CD4-positive, alpha-beta T cell (primary cell): ENCODE data around the gene FBLN1. TPM values are rescaled to one million over a fixed set of nuclear protein-coding genes. Genes with fewer than 3 reads are reported as not detected.

Source experiments
- ATAC-seq: fragments of 200-7000 bp; cut with Tn5 transposase; one replicate; pipeline ENCODE4 v1.10.0; 2022; ENCODE audit warnings: mild to moderate bottlenecking; ENCODE audit not compliant: poor library complexity
- CTCF ChIA-PET: fragments of 350-600 bp; sonication (Branson Sonifier 250); formaldehyde crosslinking; loops from one replicate; lab custom pipeline; 2021; ENCODE audit warnings: antibody characterized with exemption, inconsistent platforms; lab: Charles Lee
- POLR2A ChIA-PET: fragments of 350-600 bp; sonication (Branson Sonifier 250); formaldehyde crosslinking; loops from one replicate; lab custom pipeline; 2021; ENCODE audit warnings: antibody characterized with exemption, inconsistent platforms; lab: Charles Lee
- DNase-seq, 14 experiments: peaks; one replicate each; pipeline ENCODE4 v3.0.0-alpha.2; 2013 to 2020; ENCODE audit warnings: mixed read lengths in 2 of 14
- H3K27ac ChIP-seq, 2 donors: one replicate each; pipeline versions ENCODE4 v1.5.1 to v1.7.0; 2013; ENCODE audit warnings: low read length in 2 of 2, low read depth in 1 of 2, mild to moderate bottlenecking in 1 of 2
- H3K27me3 ChIP-seq, 2 experiments: 1 replicate in 1 of 2; 2 replicates in 1 of 2; pipeline versions ENCODE4 v1.6.1 to v1.7.0; 2013; ENCODE audit warnings: low read length in 2 of 2, control low read depth in 1 of 2, mild to moderate bottlenecking in 1 of 2, moderate library complexity in 1 of 2; ENCODE audit not compliant: insufficient read depth in 2 of 2, control insufficient read depth in 1 of 2
- H3K36me3 ChIP-seq: one replicate; pipeline ENCODE4 v1.6.1; 2013; ENCODE audit warnings: low read length, control low read depth; ENCODE audit not compliant: insufficient read depth
- H3K4me1 ChIP-seq: one replicate; pipeline ENCODE4 v1.6.1; 2013; ENCODE audit warnings: low read length, control low read depth; ENCODE audit not compliant: insufficient read depth
- H3K4me3 ChIP-seq: one replicate; pipeline ENCODE4 v1.5.1; 2013; ENCODE audit warnings: mild to moderate bottlenecking, low read length, moderate library complexity
- H3K9me3 ChIP-seq, 2 experiments: 1 replicate in 1 of 2; 2 replicates in 1 of 2; pipeline versions ENCODE4 v1.6.1 to v1.7.0; 2013; ENCODE audit warnings: low read length in 2 of 2, mild to moderate bottlenecking in 2 of 2, control low read depth in 1 of 2, moderate library complexity in 1 of 2; ENCODE audit not compliant: control insufficient read depth in 1 of 2, insufficient read depth in 1 of 2
- H3K27ac Mint-ChIP-seq: one replicate; pipeline ENCODE4 v1.8.0; 2020; ENCODE audit warnings: mixed read lengths
- H3K27me3 Mint-ChIP-seq: one replicate; pipeline ENCODE4 v1.8.0; 2021; ENCODE audit warnings: mixed read lengths
- H3K36me3 Mint-ChIP-seq: one replicate; pipeline ENCODE4 v1.8.0; 2021; ENCODE audit warnings: low read depth, mixed read lengths
- H3K4me1 Mint-ChIP-seq: one replicate; pipeline ENCODE4 v1.8.0; 2021; ENCODE audit warnings: low read depth, mixed read lengths
- H3K4me3 Mint-ChIP-seq: one replicate; pipeline ENCODE4 v1.8.0; 2020; ENCODE audit warnings: mild to moderate bottlenecking, mixed read lengths
- H3K9me3 Mint-ChIP-seq: one replicate; pipeline ENCODE4 v1.8.0; 2020; ENCODE audit warnings: mixed read lengths
- intact Hi-C, 2 experiments: fragments of 100-400 bp; cut with DNase I in 1 of 2; cut with micrococcal nuclease in 1 of 2; formaldehyde crosslinking; loops; one replicate each; pipeline versions ENCODE4 v1.15.1 to v1.9.0; 2023 to 2025; cut with DNase I, micrococcal nuclease
- total RNA-seq, 174 experiments: library from RNA in 2 of 174; stranded (reverse) in 2 of 174; gene quantifications; one replicate each; pipeline ENCODE4 v1.2.3 and lab custom pipeline; 2021 to 2026
- TF ChIP-seq, protein P1 (sequence below): fragments of 200-600 bp; IDR thresholded peaks from one replicate; pipeline ENCODE4 v1.8.0; 2022; ENCODE audit warnings: antibody characterized with exemption, mild to moderate bottlenecking

The FBLN1 gene
- total RNA-seq, 2 experiments from 2014 or later: not detected

DNA sequence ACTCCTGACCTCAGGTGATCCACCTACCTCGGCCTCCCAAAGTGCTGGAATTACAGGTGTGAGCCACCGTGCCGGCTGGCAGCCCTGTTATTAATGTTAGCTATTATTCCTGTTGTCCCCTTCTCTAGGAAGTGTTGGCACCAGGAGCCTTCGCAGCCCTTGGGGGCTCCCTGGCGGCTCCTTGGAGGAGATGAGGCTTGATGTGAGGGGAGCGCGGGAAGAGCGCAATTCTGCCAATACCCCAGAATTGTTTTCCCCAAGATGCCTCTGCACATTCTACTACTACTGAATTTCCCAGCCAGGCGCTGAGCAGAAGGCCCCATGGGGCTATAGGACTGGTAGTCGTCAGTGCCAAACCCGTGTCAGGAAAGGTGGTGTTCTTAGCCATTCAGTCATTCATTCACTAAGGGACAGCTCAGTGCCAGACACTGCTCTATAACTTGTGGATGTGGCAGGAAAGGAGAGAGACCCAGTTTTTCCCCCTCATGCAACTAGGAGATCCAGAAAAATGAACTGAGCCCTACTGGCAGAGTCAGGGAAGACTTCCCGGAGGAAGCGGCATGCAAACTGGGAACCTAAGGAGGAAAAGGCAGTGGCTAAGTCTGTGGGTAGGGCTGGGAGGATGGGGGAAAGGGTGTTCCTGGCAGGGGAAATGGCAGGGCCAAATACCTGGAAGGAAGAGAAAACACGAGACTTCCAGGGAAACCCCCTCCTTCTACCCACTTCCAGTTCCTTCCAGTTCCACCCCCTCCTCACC is 3.5 kb downstream of the FBLN1 start:
- TF ChIP-seq, protein P1, sequence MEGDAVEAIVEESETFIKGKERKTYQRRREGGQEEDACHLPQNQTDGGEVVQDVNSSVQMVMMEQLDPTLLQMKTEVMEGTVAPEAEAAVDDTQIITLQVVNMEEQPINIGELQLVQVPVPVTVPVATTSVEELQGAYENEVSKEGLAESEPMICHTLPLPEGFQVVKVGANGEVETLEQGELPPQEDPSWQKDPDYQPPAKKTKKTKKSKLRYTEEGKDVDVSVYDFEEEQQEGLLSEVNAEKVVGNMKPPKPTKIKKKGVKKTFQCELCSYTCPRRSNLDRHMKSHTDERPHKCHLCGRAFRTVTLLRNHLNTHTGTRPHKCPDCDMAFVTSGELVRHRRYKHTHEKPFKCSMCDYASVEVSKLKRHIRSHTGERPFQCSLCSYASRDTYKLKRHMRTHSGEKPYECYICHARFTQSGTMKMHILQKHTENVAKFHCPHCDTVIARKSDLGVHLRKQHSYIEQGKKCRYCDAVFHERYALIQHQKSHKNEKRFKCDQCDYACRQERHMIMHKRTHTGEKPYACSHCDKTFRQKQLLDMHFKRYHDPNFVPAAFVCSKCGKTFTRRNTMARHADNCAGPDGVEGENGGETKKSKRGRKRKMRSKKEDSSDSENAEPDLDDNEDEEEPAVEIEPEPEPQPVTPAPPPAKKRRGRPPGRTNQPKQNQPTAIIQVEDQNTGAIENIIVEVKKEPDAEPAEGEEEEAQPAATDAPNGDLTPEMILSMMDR: no peak
- Histone ChIP-seq H3K36me3 (no peaks in the 10 kb centered on the region), H3K27ac (no peak overlapping the region), H3K9me3 (peaks cover 0 to 18% of the 10 kb centered on the region in 2 experiments), H3K4me3 (no peak overlapping the region), H3K27me3 (peaks cover 21 to 34% of the 10 kb centered on the region in 2 experiments), H3K4me1 (peaks cover 10% of the 10 kb centered on the region)
- peaks cover 44% of the 10 kb centered on the region for H3K27me3 Mint-ChIP-seq
- POLR2A ChIA-PET: no interaction called here
- no peak for DNase-seq
- no peak overlapping the region for H3K4me3 Mint-ChIP-seq
- no peak overlapping the region for H3K27ac Mint-ChIP-seq
- no peaks in the 10 kb centered on the region for H3K36me3 Mint-ChIP-seq
- CTCF ChIA-PET: no interaction called here
- intact Hi-C loops: no loop called here
- H3K9me3 Mint-ChIP-seq: no peaks in the 10 kb centered on the region
- H3K4me1 Mint-ChIP-seq: no peaks in the 10 kb centered on the region
- ATAC-seq: no peak

DNA sequence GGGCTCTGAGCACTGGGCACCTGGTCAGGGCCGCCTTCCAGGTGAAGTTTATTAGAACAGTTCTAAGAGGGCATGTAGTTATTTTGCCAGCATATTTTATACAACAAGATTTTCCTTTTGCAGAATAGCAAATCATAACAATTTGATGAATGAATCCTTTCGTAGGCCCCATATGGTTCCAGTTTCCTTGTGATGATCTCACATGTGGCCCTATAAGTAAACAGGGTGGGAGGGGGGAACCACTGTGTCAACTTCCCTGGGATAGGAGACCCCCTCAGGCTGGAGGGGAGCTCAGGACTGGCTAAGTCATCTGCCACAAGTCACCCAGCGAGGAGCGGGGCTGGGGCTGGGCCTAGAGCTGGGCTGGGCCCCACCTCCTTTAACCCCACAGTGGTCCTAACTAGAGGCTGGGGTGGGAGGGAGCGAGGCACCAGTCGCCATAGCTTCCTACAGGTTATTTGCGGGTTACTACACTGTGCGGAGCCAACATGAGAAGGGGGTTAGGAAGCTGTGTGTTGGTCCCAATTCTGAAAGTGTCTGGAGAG is 4.2 kb downstream of the FBLN1 start:
- Histone ChIP-seq H3K4me1 (peaks cover 10% of the 10 kb centered on the region), H3K9me3 (peaks cover 0 to 18% of the 10 kb centered on the region in 2 experiments), H3K27ac (no peak overlapping the region), H3K36me3 (no peaks in the 10 kb centered on the region), H3K27me3 (peaks cover 20 to 31% of the 10 kb centered on the region in 2 experiments), H3K4me3 (no peak overlapping the region)
- H3K36me3 Mint-ChIP-seq: no peaks in the 10 kb centered on the region
- no peak for ATAC-seq
- H3K27ac Mint-ChIP-seq: no peak overlapping the region
- ChIA-PET CTCF (no interaction called here), POLR2A (no interaction called here)
- H3K4me1 Mint-ChIP-seq: no peaks in the 10 kb centered on the region
- TF ChIP-seq, protein P1: no peak
- DNase-seq: no peak
- H3K27me3 Mint-ChIP-seq: peaks cover 38% of the 10 kb centered on the region
- no peaks in the 10 kb centered on the region for H3K9me3 Mint-ChIP-seq
- no peak overlapping the region for H3K4me3 Mint-ChIP-seq
- intact Hi-C loops: no loop called here

DNA sequence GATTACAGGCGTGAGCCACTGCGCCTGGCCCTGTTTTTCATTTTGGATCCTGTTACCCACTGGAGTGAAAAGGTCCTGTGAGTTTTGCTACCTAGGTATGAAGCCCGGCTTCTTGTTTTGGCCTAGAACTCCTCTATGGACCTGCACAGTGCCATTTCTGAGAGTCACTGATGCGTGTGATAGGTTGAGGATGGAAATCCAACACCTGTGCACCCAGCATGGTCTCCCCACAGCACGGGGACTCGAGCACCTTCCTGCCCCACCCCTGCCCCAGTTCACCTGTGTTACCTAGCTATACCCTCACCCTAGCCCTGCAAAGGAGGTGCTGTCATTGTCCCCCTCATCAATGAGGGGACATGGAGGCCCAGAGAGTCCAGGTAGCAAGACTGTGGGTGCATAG is 5.1 kb downstream of the FBLN1 start:
- Mint-ChIP-seq H3K27me3 (peaks cover 35% of the 10 kb centered on the region), H3K4me1 (no peaks in the 10 kb centered on the region), H3K4me3 (no peak overlapping the region), H3K9me3 (no peaks in the 10 kb centered on the region), H3K27ac (no peak overlapping the region), H3K36me3 (no peaks in the 10 kb centered on the region)
- no peak overlapping the region for H3K27ac ChIP-seq
- H3K9me3 ChIP-seq: peaks cover 0 to 12% of the 10 kb centered on the region in 2 experiments
- DNase-seq (no peak), ATAC-seq (no peak)
- H3K4me3 ChIP-seq: no peak overlapping the region
- peaks cover 16 to 24% of the 10 kb centered on the region in 2 experiments for H3K27me3 ChIP-seq
- H3K4me1 ChIP-seq: peaks cover 6% of the 10 kb centered on the region
- intact Hi-C loops: no loop called here
- no peaks in the 10 kb centered on the region for H3K36me3 ChIP-seq
- TF ChIP-seq, protein P1: no peak
- ChIA-PET POLR2A (no interaction called here), CTCF (no interaction called here)
